Ascending aorta (tissue), 2 donors: ENCODE data around the gene ZNF385C. TPM values are rescaled to one million over a fixed set of nuclear protein-coding genes. Genes with fewer than 3 reads are reported as not detected.

ENCODE experiments used
- DNase-seq, 2 donors: peaks; one replicate each; pipeline ENCODE4 v3.0.0-alpha.2; 2019; ENCODE audit warnings: low spot score in 2 of 2
- H3K27ac ChIP-seq, 2 donors: fragments of 200-600 bp; sonication (generic); one replicate each; pipeline ENCODE4 v1.5.1; 2016 to 2017; ENCODE audit warnings: mild to moderate bottlenecking in 1 of 2
- H3K27me3 ChIP-seq: fragments of 200-600 bp; sonication (generic); one replicate; pipeline ENCODE4 v1.5.1; 2017
- H3K36me3 ChIP-seq, 2 donors: fragments of 200-600 bp; sonication (generic); one replicate each; pipeline ENCODE4 v1.5.1; 2016
- H3K4me1 ChIP-seq, 2 donors: fragments of 200-600 bp; sonication (generic); one replicate each; pipeline ENCODE4 v1.5.1; 2016 to 2017; ENCODE audit warnings: mild to moderate bottlenecking in 1 of 2
- H3K4me3 ChIP-seq, 2 donors: fragments of 200-600 bp; sonication (generic); one replicate each; pipeline ENCODE4 v1.5.1; 2016 to 2017; ENCODE audit warnings: mild to moderate bottlenecking in 1 of 2
- H3K9me3 ChIP-seq, 2 donors: fragments of 200-600 bp; sonication (generic); one replicate each; pipeline ENCODE4 v1.5.1; 2016
- CTCF ChIP-seq, 3 experiments: fragments of 200-600 bp in 2 of 3; fragments of 450-650 bp in 1 of 3; sonication (generic) in 2 of 3; IDR thresholded peaks; one replicate each; pipeline ENCODE4 v1.5.1; 2016 to 2019; ENCODE audit warnings: antibody characterized with exemption in 3 of 3, mild to moderate bottlenecking in 1 of 3, moderate library complexity in 1 of 3
- intact Hi-C: fragments of 100-400 bp; cut with DNase I; formaldehyde crosslinking; loops from one replicate; pipeline ENCODE4 v1.15.1; 2023
- total RNA-seq: library from RNA; depleted of rRNA; stranded (reverse); fragments of >200 nt; gene quantifications from one replicate; pipeline ENCODE4 v1.1.0, GENCODE V29; 2016

The ZNF385C gene
- total RNA-seq, 1 donor from 2014 or later: not detected

GRCh38 chr17:42042598-42043319, 55.5 kb downstream of the ZNF385C start:
- no peak for TF ChIP-seq CTCF (IDR thresholded peaks at IDR 0.05)
- Histone ChIP-seq H3K4me1 (peaks cover 0 to 4% of the 10 kb centered on the region in 2 donors), H3K4me3 (no peak overlapping the region), H3K27me3 (no peaks in the 10 kb centered on the region), H3K27ac (no peak overlapping the region), H3K36me3 (no peaks in the 10 kb centered on the region), H3K9me3 (no peaks in the 10 kb centered on the region)
- intact Hi-C loops: no loop called here
- no peak for DNase-seq

- TF ChIP-seq CTCF (IDR thresholded peaks at IDR 0.05): no peak
- Histone ChIP-seq H3K36me3 (no peaks in the 10 kb centered on the region), H3K27ac (no peak overlapping the region), H3K4me3 (no peak overlapping the region), H3K4me1 (peaks cover 0 to 4% of the 10 kb centered on the region in 2 donors), H3K9me3 (no peaks in the 10 kb centered on the region), H3K27me3 (no peaks in the 10 kb centered on the region)
- DNase-seq: no peak
- intact Hi-C loops: no loop called here
Observed at GRCh38 chr17:42041619-42042018, 56.7 kb downstream of the ZNF385C start.

- intact Hi-C loops: no loop called here
Observed at GRCh38 chr17:42040818-42041217, 57.5 kb downstream of the ZNF385C start.

GRCh38 chr17:42039794-42040763, 58.2 kb downstream of the ZNF385C start:
- Histone ChIP-seq H3K4me1 (peaks cover 0 to 4% of the 10 kb centered on the region in 2 donors), H3K4me3 (peak overlapping the region; percentile 16 to 54), H3K27ac (no peak overlapping the region), H3K27me3 (no peaks in the 10 kb centered on the region), H3K36me3 (no peaks in the 10 kb centered on the region), H3K9me3 (no peaks in the 10 kb centered on the region)
- DNase-seq: no peak
- no peak for TF ChIP-seq CTCF (IDR thresholded peaks at IDR 0.05)
- intact Hi-C loops: no loop called here

More at GRCh38 chr17:42040818-42041217, 57.5 kb downstream of the ZNF385C start:
- Histone ChIP-seq H3K9me3 (no peaks in the 10 kb centered on the region), H3K27ac (no peak overlapping the region), H3K4me3 (no peak overlapping the region), H3K4me1 (peaks cover 0 to 4% of the 10 kb centered on the region in 2 donors), H3K36me3 (no peaks in the 10 kb centered on the region), H3K27me3 (no peaks in the 10 kb centered on the region)
- no peak for DNase-seq
- TF ChIP-seq CTCF (IDR thresholded peaks at IDR 0.05): no peak

GRCh38 chr17:42038221-42038973, 59.9 kb downstream of the ZNF385C start:
- intact Hi-C loops: no loop called here
- no peak overlapping the region for H3K4me3 ChIP-seq
- no peak overlapping the region for H3K27ac ChIP-seq
- TF ChIP-seq CTCF (IDR thresholded peaks at IDR 0.05): no peak
- H3K9me3 ChIP-seq: no peaks in the 10 kb centered on the region
- no peak for DNase-seq
- H3K4me1 ChIP-seq: peaks cover 0 to 4% of the 10 kb centered on the region in 2 donors
- no peaks in the 10 kb centered on the region for H3K27me3 ChIP-seq
- no peaks in the 10 kb centered on the region for H3K36me3 ChIP-seq
